ENCODE measurements around the gene GNB5.
A peak's percentile ranks its signal among the peaks of the same experiment; 100 is the strongest.
"Not testable (repeated sequence)": the region's sequence is repeated elsewhere in the genome, so short reads cannot be mapped to it uniquely, and the experiment has no call there.

Gene GNB5

GRCh38 chr15:52093539-52094510 lies 97.4 kb downstream of the GNB5 start:
- no peak for DNase-seq (ENCODE audit: low read depth in 2 of 2)

- no peak for DNase-seq (ENCODE audit: low read depth in 2 of 2)
These were observed 98.0 kb downstream of the GNB5 start for GRCh38 chr15:52093167-52093538.

GRCh38 chr15:52090193-52090592 lies 101.0 kb downstream of the GNB5 start:
- DNase-seq (ENCODE audit: low read depth in 2 of 2) = no peak

- no peak for DNase-seq (ENCODE audit: low read depth in 2 of 2)
These were observed 105.0 kb downstream of the GNB5 start for GRCh38 chr15:52086011-52086786.

- no peak for DNase-seq (ENCODE audit: low read depth in 2 of 2)
These were observed 105.9 kb downstream of the GNB5 start for GRCh38 chr15:52085299-52085698.

GRCh38 chr15:52083603-52084002 lies 107.6 kb downstream of the GNB5 start:
- DNase-seq (ENCODE audit: low read depth in 2 of 2) = no peak

GRCh38 chr15:52083037-52083359 lies 108.2 kb downstream of the GNB5 start:
- DNase-seq (ENCODE audit: low read depth in 2 of 2) = not testable (repeated sequence)

GRCh38 chr15:52082197-52083036 lies 108.8 kb downstream of the GNB5 start:
- no peak for DNase-seq (ENCODE audit: low read depth in 2 of 2)

GRCh38 chr15:52080706-52081392 lies 110.3 kb downstream of the GNB5 start:
- DNase-seq (ENCODE audit: low read depth in 2 of 2) = no peak

- no peak for DNase-seq (ENCODE audit: low read depth in 2 of 2)
These were observed 111.2 kb downstream of the GNB5 start for GRCh38 chr15:52080031-52080430.

GRCh38 chr15:52078876-52079700 lies 112.1 kb downstream of the GNB5 start:
- DNase-seq (ENCODE audit: low read depth in 2 of 2) = peak; percentile 82 to 85

- DNase-seq (ENCODE audit: low read depth in 2 of 2) = no peak
These were observed 112.9 kb downstream of the GNB5 start for GRCh38 chr15:52078197-52078875.

GRCh38 chr15:52076889-52077781 lies 114.1 kb downstream of the GNB5 start:
- no peak for DNase-seq (ENCODE audit: low read depth in 2 of 2)

GRCh38 chr15:52071570-52071969 lies 119.6 kb downstream of the GNB5 start:
- no peak for DNase-seq (ENCODE audit: low read depth in 2 of 2)

- no peak for DNase-seq (ENCODE audit: low read depth in 2 of 2)
These were observed 121.6 kb downstream of the GNB5 start for GRCh38 chr15:52069559-52069958.

GRCh38 chr15:52068004-52068615 lies 123.1 kb downstream of the GNB5 start:
- DNase-seq (ENCODE audit: low read depth in 2 of 2) = no peak

GRCh38 chr15:52067545-52067926 lies 123.7 kb downstream of the GNB5 start:
- no peak for DNase-seq (ENCODE audit: low read depth in 2 of 2)

GRCh38 chr15:52066842-52067544 lies 124.2 kb downstream of the GNB5 start:
- DNase-seq (ENCODE audit: low read depth in 2 of 2) = no peak
